ENCODE data around the gene LEMD2. TPM values are rescaled to one million over a fixed set of nuclear protein-coding genes. Genes with fewer than 3 reads are reported as not detected.

The LEMD2 gene
- total RNA-seq, 4 donors from 2014 or later, result 50.0 to 76.6 (median 64.6) TPM

DNA sequence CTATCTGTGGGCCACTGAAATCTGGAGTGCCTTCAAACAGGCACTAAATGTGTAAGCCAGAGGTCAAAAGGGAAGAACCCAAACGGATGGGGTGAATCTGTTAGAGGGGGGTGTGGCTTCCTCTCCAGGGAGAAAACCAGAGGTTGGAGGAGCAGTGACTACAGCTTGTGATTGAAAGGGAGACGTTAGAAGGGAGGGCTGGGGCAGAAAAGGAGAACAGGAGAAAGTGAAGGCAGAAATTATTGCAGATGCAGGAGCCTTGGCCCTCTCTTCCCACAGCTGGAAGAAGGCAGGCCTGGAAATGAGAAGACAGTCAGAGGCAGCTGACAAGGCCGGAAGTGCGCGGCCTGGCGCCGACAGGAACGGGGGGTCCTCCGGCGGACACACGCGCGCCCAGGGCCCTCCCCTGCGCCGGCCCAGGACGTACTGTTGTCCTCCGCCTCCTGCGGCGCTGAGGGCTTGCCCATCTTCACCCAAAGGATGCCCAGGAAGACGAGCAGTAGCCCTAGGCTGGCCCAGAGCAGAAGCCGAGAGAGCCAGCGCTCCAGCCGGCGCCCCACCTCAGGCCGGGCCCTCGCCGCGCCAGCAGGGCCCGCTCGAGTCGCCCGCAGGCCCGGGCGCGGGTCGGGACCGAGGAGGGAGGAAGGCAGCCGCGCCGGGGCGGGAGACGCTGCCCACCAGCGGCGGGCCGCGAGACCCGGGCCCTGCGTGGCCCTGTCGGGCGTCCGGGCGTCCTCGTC is 806 bp downstream of the LEMD2 start:
- Histone ChIP-seq H3K4me3 (replicated peaks in 1 of 3) (peak overlapping the region; percentile 73 to 93 (median 84)), H3K4me1 (peaks cover 29 to 36% of the 10 kb centered on the region in 2 donors), H3K36me3 (peaks cover 13 to 20% of the 10 kb centered on the region in 2 donors), H3K27ac (peak overlapping the region; percentile 93 to 98 (median 93)), H3K27me3 (no peaks in the 10 kb centered on the region), H3K9me3 (no peaks in the 10 kb centered on the region)
- intact Hi-C loops (cut with DNase I), result no loop called here
- peak; percentile 66 to 71 for DNase-seq
- peak; percentile 11 to 54 for TF ChIP-seq POLR2A (IDR thresholded peaks at IDR 0.05)
- TF ChIP-seq, protein P1, sequence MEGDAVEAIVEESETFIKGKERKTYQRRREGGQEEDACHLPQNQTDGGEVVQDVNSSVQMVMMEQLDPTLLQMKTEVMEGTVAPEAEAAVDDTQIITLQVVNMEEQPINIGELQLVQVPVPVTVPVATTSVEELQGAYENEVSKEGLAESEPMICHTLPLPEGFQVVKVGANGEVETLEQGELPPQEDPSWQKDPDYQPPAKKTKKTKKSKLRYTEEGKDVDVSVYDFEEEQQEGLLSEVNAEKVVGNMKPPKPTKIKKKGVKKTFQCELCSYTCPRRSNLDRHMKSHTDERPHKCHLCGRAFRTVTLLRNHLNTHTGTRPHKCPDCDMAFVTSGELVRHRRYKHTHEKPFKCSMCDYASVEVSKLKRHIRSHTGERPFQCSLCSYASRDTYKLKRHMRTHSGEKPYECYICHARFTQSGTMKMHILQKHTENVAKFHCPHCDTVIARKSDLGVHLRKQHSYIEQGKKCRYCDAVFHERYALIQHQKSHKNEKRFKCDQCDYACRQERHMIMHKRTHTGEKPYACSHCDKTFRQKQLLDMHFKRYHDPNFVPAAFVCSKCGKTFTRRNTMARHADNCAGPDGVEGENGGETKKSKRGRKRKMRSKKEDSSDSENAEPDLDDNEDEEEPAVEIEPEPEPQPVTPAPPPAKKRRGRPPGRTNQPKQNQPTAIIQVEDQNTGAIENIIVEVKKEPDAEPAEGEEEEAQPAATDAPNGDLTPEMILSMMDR (IDR thresholded peaks at IDR 0.05), result peak in 1 of 6 experiments; percentile 3
- 0% methylated on average over 12 to 18 of the region's 53 CpGs for WGBS, 2 donors

DNA sequence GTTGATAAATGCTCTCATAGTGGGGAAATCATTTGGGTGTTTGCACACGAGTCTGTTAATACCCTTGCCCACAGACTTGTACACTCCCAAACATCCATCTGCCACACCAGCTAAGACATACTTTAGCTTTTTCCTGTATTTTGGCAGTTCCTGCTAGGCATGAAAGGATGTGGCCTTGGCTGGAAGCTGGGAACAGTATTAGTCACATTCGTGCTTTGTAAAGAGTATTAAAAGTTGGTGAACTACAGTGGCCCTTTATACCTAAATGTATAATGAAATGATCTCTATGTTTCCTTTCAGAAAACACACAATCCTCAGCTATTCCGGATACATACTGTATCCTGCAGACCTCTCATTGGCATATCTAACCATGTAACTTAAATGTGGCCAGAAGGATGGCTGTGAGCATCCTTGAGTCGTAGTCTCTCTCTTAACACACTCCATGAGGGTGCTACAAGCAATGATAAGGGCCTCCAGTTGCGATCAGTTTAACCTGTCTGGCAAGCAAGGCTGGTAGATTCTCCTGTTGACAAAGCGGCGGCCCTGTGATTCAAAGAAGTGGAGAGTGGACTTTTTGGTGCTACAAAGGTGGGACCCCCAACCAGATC is 1.5 kb downstream of the LEMD2 start:
- peaks cover 20 to 26% of the 10 kb centered on the region in 2 donors for H3K36me3 ChIP-seq
- peaks cover 29 to 36% of the 10 kb centered on the region in 2 donors for H3K4me1 ChIP-seq
- H3K27me3 ChIP-seq, result no peaks in the 10 kb centered on the region
- TF ChIP-seq, protein P1 (IDR thresholded peaks at IDR 0.05), result no peak
- TF ChIP-seq POLR2A (IDR thresholded peaks at IDR 0.05), result no peak
- 43 to 45% methylated on average over 7 of the region's 7 CpGs for WGBS, 2 donors
- DNase-seq, result no peak
- H3K4me3 ChIP-seq (replicated peaks in 1 of 3), result peak overlapping the region; percentile 73 to 93 (median 84)
- intact Hi-C loops (cut with DNase I), result no loop called here
- H3K27ac ChIP-seq, result peak overlapping the region; percentile 93 to 98 (median 93)
- no peaks in the 10 kb centered on the region for H3K9me3 ChIP-seq

DNA sequence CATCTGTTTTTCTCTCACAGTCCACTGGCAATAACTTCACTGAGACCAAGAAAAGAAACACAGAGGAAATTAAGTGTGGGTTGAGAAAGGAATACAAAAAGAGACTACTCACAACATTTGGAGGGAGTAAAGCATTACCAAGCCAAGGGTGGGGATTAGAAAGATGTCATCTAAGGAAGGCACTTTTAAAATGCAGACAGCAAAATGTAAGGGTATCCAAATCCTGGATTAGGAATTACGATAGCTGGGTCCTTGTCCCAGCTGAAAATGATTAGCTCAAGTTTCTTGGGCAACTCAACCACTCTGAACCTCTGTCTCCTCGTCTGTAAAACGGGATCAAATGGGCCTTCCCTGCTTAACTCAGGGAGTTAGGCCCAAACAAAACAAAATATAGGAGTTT is 2.2 kb downstream of the LEMD2 start:
- Histone ChIP-seq H3K4me3 (replicated peaks in 1 of 3) (no peak overlapping the region), H3K27me3 (no peaks in the 10 kb centered on the region), H3K27ac (peak overlapping the region in 2 of 3 donors; percentile 17 to 98), H3K4me1 (peaks cover 29 to 36% of the 10 kb centered on the region in 2 donors), H3K36me3 (peaks cover 21 to 32% of the 10 kb centered on the region in 2 donors), H3K9me3 (no peaks in the 10 kb centered on the region)
- intact Hi-C loops (cut with DNase I), result no loop called here
- no peak for DNase-seq
- WGBS, 2 donors, result 75 to 81% methylated on average over 3 of the region's 3 CpGs
- no peak for TF ChIP-seq POLR2A (IDR thresholded peaks at IDR 0.05)
- TF ChIP-seq, protein P1 (IDR thresholded peaks at IDR 0.05), result no peak

DNA sequence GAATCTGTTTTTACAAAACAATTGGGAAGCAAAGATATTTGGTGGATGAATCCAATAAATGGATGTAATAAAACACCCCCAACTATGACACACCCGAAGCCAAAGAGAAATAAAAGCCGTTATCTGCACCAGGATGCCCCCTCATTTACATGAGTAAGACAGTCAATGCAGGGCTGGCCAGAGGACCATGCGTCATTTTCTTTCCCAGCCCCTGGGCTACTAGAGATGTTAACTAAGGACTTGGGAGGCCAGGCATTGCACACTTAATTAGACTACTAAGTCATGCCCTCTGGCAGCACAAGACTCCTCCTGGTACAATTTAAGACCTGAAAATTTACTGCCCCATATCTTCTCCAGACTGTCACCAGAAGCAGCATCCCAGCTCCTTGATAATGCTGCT is 3.2 kb downstream of the LEMD2 start:
- no peak for DNase-seq
- Histone ChIP-seq H3K4me3 (replicated peaks in 1 of 3) (no peak overlapping the region), H3K9me3 (no peaks in the 10 kb centered on the region), H3K36me3 (peaks cover 22 to 40% of the 10 kb centered on the region in 2 donors), H3K27ac (peak overlapping the region in 1 of 3 donors; percentile 17), H3K4me1 (peaks cover 29 to 36% of the 10 kb centered on the region in 2 donors), H3K27me3 (no peaks in the 10 kb centered on the region)
- TF ChIP-seq POLR2A (IDR thresholded peaks at IDR 0.05), result no peak
- TF ChIP-seq, protein P1 (IDR thresholded peaks at IDR 0.05), result no peak
- intact Hi-C loops (cut with DNase I), result no loop called here
- WGBS, 2 donors, result 57 to 59% methylated on average over 3 of the region's 3 CpGs

DNA sequence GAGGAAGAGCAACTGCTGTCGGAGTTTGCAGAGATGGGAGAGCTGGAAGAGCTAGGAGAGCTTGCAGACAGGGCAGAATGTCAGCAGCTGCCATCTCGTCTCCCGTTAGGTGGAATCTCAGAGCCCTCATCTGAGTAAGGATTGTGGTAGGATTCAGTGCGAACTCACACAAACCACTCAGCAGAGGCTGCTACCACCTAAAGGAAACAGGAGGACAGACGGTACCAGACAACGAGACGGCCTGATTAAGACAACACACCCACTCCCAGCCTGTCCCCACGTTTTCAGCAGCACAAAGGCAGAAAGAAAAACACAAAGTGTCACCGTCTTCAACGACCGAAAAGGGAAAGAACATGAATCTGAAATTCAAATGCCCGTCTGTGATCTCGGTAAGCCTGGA is 4.1 kb downstream of the LEMD2 start:
- TF ChIP-seq, protein P1 (IDR thresholded peaks at IDR 0.05), result no peak
- no peak for TF ChIP-seq POLR2A (IDR thresholded peaks at IDR 0.05)

More for the DNA sequence above, 4.1 kb downstream of the LEMD2 start:
- peaks cover 32 to 50% of the 10 kb centered on the region in 2 donors for H3K36me3 ChIP-seq
- H3K4me3 ChIP-seq (replicated peaks in 1 of 3), result no peak overlapping the region
- no peaks in the 10 kb centered on the region for H3K9me3 ChIP-seq
- WGBS, 2 donors, result 71 to 79% methylated on average over 13 of the region's 13 CpGs
- no peak for DNase-seq
- H3K4me1 ChIP-seq, result peaks cover 29 to 36% of the 10 kb centered on the region in 2 donors
- H3K27me3 ChIP-seq, result no peaks in the 10 kb centered on the region
- H3K27ac ChIP-seq, result no peak overlapping the region
- intact Hi-C loops (cut with DNase I), result no loop called here

All from thyroid gland (tissue), 4 donors.